Right atrium auricular region (tissue), 2 donors: Measurements from ENCODE around the gene KCNN2. TPM values are rescaled to one million over a fixed set of nuclear protein-coding genes. Genes with fewer than 3 reads are reported as not detected.

ENCODE experiments used
- DNase-seq: peaks from one replicate; pipeline ENCODE4 v3.0.0-alpha.2; 2019; ENCODE audit warnings: low spot score
- H3K27ac ChIP-seq, 2 donors: fragments of 200-600 bp; sonication (generic); 1 replicate in 1 of 2; 2 replicates in 1 of 2; pipeline ENCODE4 v1.5.1; 2016 to 2019
- H3K27me3 ChIP-seq, 2 donors: fragments of 200-600 bp; sonication (generic); one replicate each; pipeline versions ENCODE4 v1.5.1 to v1.6.0; 2017 to 2019
- H3K36me3 ChIP-seq: fragments of 200-600 bp; sonication (generic); one replicate; pipeline ENCODE4 v1.5.1; 2016
- H3K4me1 ChIP-seq, 2 donors: fragments of 200-600 bp; sonication (generic); one replicate each; pipeline versions ENCODE4 v1.5.1 to v1.6.0; 2017 to 2019
- H3K4me3 ChIP-seq, 2 donors: fragments of 200-600 bp; sonication (generic); 1 replicate in 1 of 2; 2 replicates in 1 of 2; pipeline ENCODE4 v1.5.1; 2017 to 2019; ENCODE audit warnings: mild to moderate bottlenecking in 1 of 2, moderate library complexity in 1 of 2
- H3K9me3 ChIP-seq, 2 donors: fragments of 200-600 bp; sonication (generic); one replicate each; pipeline ENCODE4 v1.5.1; 2019
- total RNA-seq, 2 donors: library from RNA; depleted of rRNA; stranded (reverse); fragments of >200 nt; gene quantifications; one replicate each; pipeline ENCODE4 v1.1.0, GENCODE V29; 2016
- TF ChIP-seq, protein P1 (sequence below), 2 donors: fragments of 200-600 bp; sonication (generic); IDR thresholded peaks; one replicate each; pipeline ENCODE4 v1.5.1; 2019; ENCODE audit warnings: antibody characterized with exemption in 2 of 2

The KCNN2 gene
- total RNA-seq, 2 donors from 2014 or later = 12.6 to 22.4 TPM

DNA sequence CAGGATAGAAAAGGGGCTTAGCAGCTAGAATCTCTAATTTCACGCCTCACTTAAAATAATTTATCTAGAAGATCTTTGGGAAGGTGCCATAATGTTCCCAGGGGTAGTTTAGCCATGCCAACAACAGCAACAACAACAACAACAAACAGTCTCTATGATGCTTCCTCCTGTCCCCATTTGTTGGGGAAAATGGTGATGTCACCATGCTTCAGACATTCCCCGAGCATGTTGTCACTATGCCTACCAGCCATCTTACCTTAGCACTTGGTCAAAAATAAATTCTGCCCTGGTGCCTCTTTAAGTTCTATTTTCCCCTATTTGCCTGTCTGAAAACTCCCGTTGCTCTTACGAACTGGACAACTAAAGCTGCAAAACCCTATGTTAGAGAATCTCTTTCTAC lies 76.6 kb downstream of the KCNN2 start:
- Histone ChIP-seq H3K27me3 (no peaks in the 10 kb centered on the region), H3K4me1 (peaks cover 0 to 24% of the 10 kb centered on the region in 2 donors), H3K4me3 (no peak overlapping the region), H3K9me3 (no peaks in the 10 kb centered on the region), H3K27ac (peak overlapping the region; percentile 17 to 70), H3K36me3 (no peaks in the 10 kb centered on the region)
- DNase-seq = no peak
- TF ChIP-seq, protein P1, sequence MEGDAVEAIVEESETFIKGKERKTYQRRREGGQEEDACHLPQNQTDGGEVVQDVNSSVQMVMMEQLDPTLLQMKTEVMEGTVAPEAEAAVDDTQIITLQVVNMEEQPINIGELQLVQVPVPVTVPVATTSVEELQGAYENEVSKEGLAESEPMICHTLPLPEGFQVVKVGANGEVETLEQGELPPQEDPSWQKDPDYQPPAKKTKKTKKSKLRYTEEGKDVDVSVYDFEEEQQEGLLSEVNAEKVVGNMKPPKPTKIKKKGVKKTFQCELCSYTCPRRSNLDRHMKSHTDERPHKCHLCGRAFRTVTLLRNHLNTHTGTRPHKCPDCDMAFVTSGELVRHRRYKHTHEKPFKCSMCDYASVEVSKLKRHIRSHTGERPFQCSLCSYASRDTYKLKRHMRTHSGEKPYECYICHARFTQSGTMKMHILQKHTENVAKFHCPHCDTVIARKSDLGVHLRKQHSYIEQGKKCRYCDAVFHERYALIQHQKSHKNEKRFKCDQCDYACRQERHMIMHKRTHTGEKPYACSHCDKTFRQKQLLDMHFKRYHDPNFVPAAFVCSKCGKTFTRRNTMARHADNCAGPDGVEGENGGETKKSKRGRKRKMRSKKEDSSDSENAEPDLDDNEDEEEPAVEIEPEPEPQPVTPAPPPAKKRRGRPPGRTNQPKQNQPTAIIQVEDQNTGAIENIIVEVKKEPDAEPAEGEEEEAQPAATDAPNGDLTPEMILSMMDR (IDR thresholded peaks at IDR 0.05) = no peak

DNA sequence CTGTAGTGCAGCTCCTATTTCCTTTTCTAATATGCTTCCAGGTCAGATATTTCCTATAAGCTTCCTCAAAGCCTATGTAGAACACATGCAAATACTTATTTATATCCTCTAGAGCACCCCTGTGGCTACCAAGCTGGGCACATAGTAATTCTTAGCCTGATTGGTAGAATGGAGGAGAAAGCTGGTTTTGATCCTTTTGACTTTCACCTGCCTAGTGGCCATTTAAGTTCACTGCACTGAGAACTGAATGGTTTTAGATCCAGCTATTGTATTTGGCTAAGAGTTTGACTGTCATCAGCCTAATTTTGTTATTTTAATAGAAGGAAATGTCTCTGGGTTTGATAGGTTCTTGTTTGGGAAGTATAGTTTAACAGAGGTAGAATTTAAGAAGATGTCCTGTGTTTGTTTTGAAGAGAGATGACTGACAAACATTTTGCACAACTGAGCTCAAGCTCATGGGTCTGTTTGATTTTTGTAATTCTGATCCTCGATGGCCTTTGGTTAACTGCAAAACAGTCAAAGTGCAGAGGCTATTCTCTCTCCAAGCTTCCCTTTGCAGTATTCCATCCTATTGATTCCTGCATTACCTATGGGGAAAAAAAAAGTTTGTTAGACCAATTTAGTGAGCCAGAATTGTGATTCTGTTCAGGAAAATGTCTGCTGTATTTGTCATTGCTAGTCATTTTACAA lies 85.4 kb downstream of the KCNN2 start:
- H3K9me3 ChIP-seq = no peaks in the 10 kb centered on the region

DNA sequence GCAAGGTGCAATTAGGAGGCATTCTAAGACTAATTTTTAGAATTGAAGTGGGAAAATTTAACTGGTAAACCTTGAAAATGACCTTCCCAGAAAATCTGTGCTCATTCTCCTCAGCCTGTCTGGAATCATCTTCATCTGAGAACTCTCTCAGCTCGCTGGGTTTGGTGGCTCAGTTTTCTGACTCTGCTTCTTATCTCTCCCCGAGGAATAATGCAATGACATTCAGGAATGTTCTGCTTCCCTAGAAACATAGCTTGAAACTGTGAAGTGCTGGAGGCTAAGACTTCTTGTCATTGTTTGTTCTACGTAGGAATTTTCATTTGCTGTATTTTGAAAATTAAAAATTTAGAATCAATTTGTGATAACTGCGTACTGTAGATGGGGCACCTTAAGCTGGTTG lies 86.6 kb downstream of the KCNN2 start:
- peak overlapping the region; percentile 37 to 69 for H3K27ac ChIP-seq
- peaks cover 0 to 16% of the 10 kb centered on the region in 2 donors for H3K4me1 ChIP-seq
- H3K36me3 ChIP-seq = no peaks in the 10 kb centered on the region
- H3K27me3 ChIP-seq = no peaks in the 10 kb centered on the region
- TF ChIP-seq, protein P1 (IDR thresholded peaks at IDR 0.05) = no peak
- no peak overlapping the region for H3K4me3 ChIP-seq
- DNase-seq = no peak
- H3K9me3 ChIP-seq = no peaks in the 10 kb centered on the region

More for the DNA sequence above, 85.4 kb downstream of the KCNN2 start:
- DNase-seq = no peak
- Histone ChIP-seq H3K4me3 (no peak overlapping the region), H3K27ac (no peak overlapping the region), H3K4me1 (peaks cover 0 to 16% of the 10 kb centered on the region in 2 donors), H3K27me3 (no peaks in the 10 kb centered on the region), H3K36me3 (no peaks in the 10 kb centered on the region)
- TF ChIP-seq, protein P1 (IDR thresholded peaks at IDR 0.05) = peak in 1 of 2 donors; percentile 44

DNA sequence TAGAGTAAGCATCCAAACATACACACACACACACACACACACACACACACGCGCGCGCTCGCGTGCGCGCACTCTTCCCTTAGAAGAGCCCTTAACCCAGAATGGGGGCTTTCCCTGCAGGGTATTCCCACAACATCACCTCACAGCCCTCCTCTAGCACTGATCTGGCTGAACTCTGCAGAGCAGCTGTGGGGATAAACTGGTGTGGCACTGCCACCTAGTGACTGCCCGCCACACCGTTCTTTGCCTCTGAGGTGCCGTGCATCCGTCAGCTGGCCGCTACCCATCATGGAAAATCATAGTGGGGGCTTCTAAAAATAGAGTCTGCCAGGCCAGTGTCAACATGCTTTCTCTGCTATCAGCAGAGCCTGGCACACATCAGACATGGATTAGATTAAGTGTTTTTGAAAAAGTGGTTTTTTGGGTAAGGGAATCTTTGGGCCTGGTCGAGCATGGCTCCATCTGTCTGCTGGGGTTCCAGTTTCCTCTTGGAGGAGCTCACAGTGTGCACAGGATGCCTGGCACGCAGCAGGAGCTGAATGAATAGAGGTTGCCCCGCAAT lies 88.1 kb downstream of the KCNN2 start:
- TF ChIP-seq, protein P1 (IDR thresholded peaks at IDR 0.05) = peak; percentile 69 to 85
- Histone ChIP-seq H3K36me3 (no peaks in the 10 kb centered on the region), H3K4me3 (no peak overlapping the region), H3K9me3 (no peaks in the 10 kb centered on the region), H3K4me1 (peaks cover 0 to 16% of the 10 kb centered on the region in 2 donors), H3K27ac (peak overlapping the region; percentile 65 to 83), H3K27me3 (no peaks in the 10 kb centered on the region)
- peak; percentile 77 for DNase-seq

DNA sequence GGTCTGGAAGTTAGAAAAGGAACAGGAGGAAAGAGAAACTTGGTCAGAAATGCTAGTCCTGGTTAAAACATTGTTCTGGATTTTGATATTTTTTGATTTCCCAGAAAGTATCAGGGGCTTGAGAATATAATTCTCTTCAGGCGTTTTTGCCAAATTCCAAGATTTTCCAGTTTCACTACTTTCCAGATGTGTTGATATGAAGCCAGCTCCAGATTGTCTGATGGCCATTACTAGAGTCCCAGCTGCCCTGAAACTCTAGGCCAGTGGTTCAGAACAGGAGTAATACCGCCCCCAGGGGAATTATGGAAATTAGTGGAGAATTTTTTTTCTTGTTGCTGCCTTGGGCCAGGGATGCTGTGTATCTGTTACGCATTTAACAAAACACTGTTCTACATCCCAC lies 88.6 kb downstream of the KCNN2 start:
- peak overlapping the region; percentile 65 to 83 for H3K27ac ChIP-seq
- H3K27me3 ChIP-seq = no peaks in the 10 kb centered on the region
- H3K4me3 ChIP-seq = no peak overlapping the region
- DNase-seq = no peak
- peaks cover 0 to 16% of the 10 kb centered on the region in 2 donors for H3K4me1 ChIP-seq
- TF ChIP-seq, protein P1 (IDR thresholded peaks at IDR 0.05) = no peak
- no peaks in the 10 kb centered on the region for H3K9me3 ChIP-seq
- no peaks in the 10 kb centered on the region for H3K36me3 ChIP-seq
